WTC11 (cell line): ENCODE measurements around the gene HBE1. TPM values are rescaled to one million over a fixed set of nuclear protein-coding genes. Genes with fewer than 3 reads are reported as not detected.
"Not testable (repeated sequence)": the region's sequence is repeated elsewhere in the genome, so short reads cannot be mapped to it uniquely, and the experiment has no call there.

Source experiments
- ATAC-seq: fragments of 200-7000 bp; cut with Tn5 transposase; 2 replicates; pipeline ENCODE4 v1.10.0; 2021; ENCODE audit warnings: mild to moderate bottlenecking, moderate library complexity
- CTCF ChIA-PET: fragments of 300-600 bp; sonication (Branson Sonifier 250); formaldehyde crosslinking; loops from one replicate; lab custom pipeline; 2021; ENCODE audit warnings: antibody characterized with exemption; lab: Charles Lee
- POLR2A ChIA-PET: fragments of 350-600 bp; sonication (Branson Sonifier 250); formaldehyde crosslinking; loops from one replicate; lab custom pipeline; 2021; ENCODE audit warnings: antibody characterized with exemption; lab: Charles Lee
- DNase-seq: peaks from one replicate; pipeline ENCODE4 v3.0.0; 2021; ENCODE audit warnings: low spot score
- H3K27ac Mint-ChIP-seq: 2 replicates; pipeline ENCODE4 v1.8.0; 2021; ENCODE audit warnings: mixed read lengths
- H3K27me3 Mint-ChIP-seq: 2 replicates; pipeline ENCODE4 v1.8.0; 2021; ENCODE audit warnings: low read depth, mild to moderate bottlenecking, moderate library complexity, mixed read lengths
- H3K36me3 Mint-ChIP-seq: 2 replicates; pipeline ENCODE4 v1.8.0; 2021; ENCODE audit warnings: mixed read lengths
- H3K4me1 Mint-ChIP-seq: 2 replicates; pipeline ENCODE4 v1.8.0; 2022; ENCODE audit warnings: mixed read lengths
- H3K4me3 Mint-ChIP-seq: 2 replicates; pipeline ENCODE4 v1.8.0; 2021; ENCODE audit warnings: mild to moderate bottlenecking, moderate library complexity, mixed read lengths
- H3K9me3 Mint-ChIP-seq: 2 replicates; pipeline ENCODE4 v1.8.0; 2021; ENCODE audit warnings: mixed read lengths
- ATF3 ChIP-seq: sonication (generic); formaldehyde crosslinking; conservative IDR thresholded peaks from 2 replicates; pipeline ENCODE4 v1.8.1; 2022; ENCODE audit warnings: mild to moderate bottlenecking, missing genetic modification reagents
- EMX1 ChIP-seq: fragments of 250-450 bp; sonication (Bioruptor Pico); IDR thresholded peaks from 2 replicates; pipeline ENCODE4 v1.8.0; 2021; ENCODE audit warnings: mild to moderate bottlenecking
- FOXJ3 ChIP-seq: sonication (generic); formaldehyde crosslinking; IDR thresholded peaks from 2 replicates; pipeline ENCODE4 v1.9.0; 2021; ENCODE audit warnings: missing genetic modification reagents, mild to moderate bottlenecking, borderline replicate concordance
- NFATC4 ChIP-seq: fragments of 250-450 bp; sonication (Bioruptor Pico); IDR thresholded peaks from 2 replicates; pipeline ENCODE4 v1.9.0; 2021; ENCODE audit warnings: mild to moderate bottlenecking
- NR3C1 ChIP-seq: sonication (generic); formaldehyde crosslinking; conservative IDR thresholded peaks from 2 replicates; pipeline ENCODE4 v1.8.1; 2023; ENCODE audit warnings: low read depth, mild to moderate bottlenecking, missing genetic modification reagents
- RORB ChIP-seq: fragments of 250-450 bp; sonication (Bioruptor Pico); IDR thresholded peaks from 2 replicates; pipeline ENCODE4 v1.9.0; 2021; ENCODE audit warnings: mild to moderate bottlenecking
- SOX15 ChIP-seq: fragments of 250-450 bp; sonication (Bioruptor Pico); IDR thresholded peaks from 2 replicates; pipeline ENCODE4 v1.9.0; 2021; ENCODE audit warnings: mild to moderate bottlenecking
- TEAD1 ChIP-seq: sonication (generic); formaldehyde crosslinking; IDR thresholded peaks from 2 replicates; pipeline ENCODE4 v1.8.0; 2022; ENCODE audit warnings: mild to moderate bottlenecking, missing genetic modification reagents
- ZBTB21 ChIP-seq: sonication (generic); formaldehyde crosslinking; IDR thresholded peaks from 2 replicates; pipeline ENCODE4 v1.8.1; 2023; ENCODE audit warnings: mild to moderate bottlenecking, missing genetic modification reagents, borderline replicate concordance
- ZBTB43 ChIP-seq: sonication (generic); formaldehyde crosslinking; IDR thresholded peaks from 2 replicates; pipeline ENCODE4 v1.8.1; 2023; ENCODE audit warnings: mild to moderate bottlenecking, missing genetic modification reagents
- ZNF138 ChIP-seq: sonication (generic); formaldehyde crosslinking; conservative IDR thresholded peaks from 2 replicates; pipeline ENCODE4 v1.8.1; 2022; ENCODE audit warnings: mild to moderate bottlenecking, moderate library complexity, missing genetic modification reagents
- ZNF232 ChIP-seq: sonication (generic); formaldehyde crosslinking; IDR thresholded peaks from 2 replicates; pipeline ENCODE4 v1.8.0; 2022; ENCODE audit warnings: mild to moderate bottlenecking, missing genetic modification reagents
- ZNF317 ChIP-seq: sonication (generic); formaldehyde crosslinking; IDR thresholded peaks from 2 replicates; pipeline ENCODE4 v1.8.1; 2023; ENCODE audit warnings: low read depth, mild to moderate bottlenecking, moderate library complexity, missing genetic modification reagents, borderline replicate concordance
- total RNA-seq: library from RNA; stranded (reverse); gene quantifications from 3 replicates; pipeline ENCODE4 v1.2.3, GENCODE V29; 2021
- TF ChIP-seq, protein P1 (sequence below): sonication (generic); formaldehyde crosslinking; IDR thresholded peaks from 2 replicates; pipeline ENCODE4 v1.8.0; 2022; ENCODE audit warnings: missing genetic modification reagents
- TF ChIP-seq, protein P2 (sequence below): sonication (generic); formaldehyde crosslinking; IDR thresholded peaks from 2 replicates; pipeline ENCODE4 v1.8.1; 2022; ENCODE audit warnings: mild to moderate bottlenecking, moderate library complexity, missing genetic modification reagents
- TF ChIP-seq, protein P3 (sequence below): fragments of 250-450 bp; sonication (Bioruptor Pico); IDR thresholded peaks from 2 replicates; pipeline ENCODE4 v1.9.0; 2021; ENCODE audit warnings: mild to moderate bottlenecking, borderline replicate concordance

The HBE1 gene
- total RNA-seq, 1 experiment from 2014 or later = 3.1 TPM

DNA sequence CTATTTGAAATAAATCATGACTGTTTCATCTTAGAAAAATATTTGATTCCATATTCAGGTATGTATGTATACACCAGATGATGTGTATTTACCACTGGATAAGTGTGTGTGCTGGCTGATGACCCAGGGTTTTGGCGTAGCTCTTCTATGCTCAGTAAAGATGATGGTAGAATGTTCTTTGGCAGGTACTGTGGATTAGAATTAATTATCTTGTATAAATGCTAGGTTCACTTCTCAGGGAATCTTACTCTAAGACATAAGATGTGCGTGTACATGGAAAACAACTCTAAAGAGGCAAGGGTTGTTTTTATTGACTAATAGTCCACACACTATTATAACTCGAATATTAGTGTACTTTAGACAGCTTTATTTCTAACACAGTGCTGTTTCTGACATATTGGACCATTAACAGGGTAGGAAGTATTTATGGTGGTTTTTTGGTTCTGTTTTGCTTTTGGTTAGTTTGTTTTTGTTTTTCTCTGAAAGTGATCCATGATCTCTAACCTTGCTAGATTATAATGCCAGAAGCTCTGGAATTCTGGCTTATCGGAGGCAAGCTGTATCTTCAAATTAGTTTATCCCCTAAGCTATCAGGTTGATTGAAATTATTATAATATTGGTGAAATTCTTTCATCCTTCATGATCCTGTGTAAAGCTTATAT lies 19.1 kb downstream of the HBE1 start:
- CTCF ChIA-PET = no interaction called here
- POLR2A ChIA-PET = no interaction called here

GRCh38 chr11:5249807-5250396 lies 19.8 kb downstream of the HBE1 start, which contains the start of gene HBG1:
Gene HBG1, minus strand, starts transcription at chr11:5249857. Its CDS starts 53 bp downstream, at chr11:5249804.
- DNase-seq, H3K36me3 Mint-ChIP-seq, ATAC-seq, H3K9me3 Mint-ChIP-seq, H3K4me1 Mint-ChIP-seq, H3K4me3 Mint-ChIP-seq, H3K27ac Mint-ChIP-seq, H3K27me3 Mint-ChIP-seq, POLR2A ChIA-PET, CTCF ChIA-PET: not testable (repeated sequence)

More for the DNA sequence above, 19.1 kb downstream of the HBE1 start:
- Mint-ChIP-seq H3K36me3 (no peaks in the 10 kb centered on the region), H3K27me3 (peaks cover 12% of the 10 kb centered on the region), H3K4me3 (no peak overlapping the region), H3K9me3 (no peaks in the 10 kb centered on the region), H3K4me1 (no peaks in the 10 kb centered on the region), H3K27ac (no peak overlapping the region)
- ATAC-seq (no peak), DNase-seq (no peak)
- TF ChIP-seq ATF3 (CRISPR knock-in tag) (no peak), FOXJ3 (no peak)
- TF ChIP-seq, protein P1, sequence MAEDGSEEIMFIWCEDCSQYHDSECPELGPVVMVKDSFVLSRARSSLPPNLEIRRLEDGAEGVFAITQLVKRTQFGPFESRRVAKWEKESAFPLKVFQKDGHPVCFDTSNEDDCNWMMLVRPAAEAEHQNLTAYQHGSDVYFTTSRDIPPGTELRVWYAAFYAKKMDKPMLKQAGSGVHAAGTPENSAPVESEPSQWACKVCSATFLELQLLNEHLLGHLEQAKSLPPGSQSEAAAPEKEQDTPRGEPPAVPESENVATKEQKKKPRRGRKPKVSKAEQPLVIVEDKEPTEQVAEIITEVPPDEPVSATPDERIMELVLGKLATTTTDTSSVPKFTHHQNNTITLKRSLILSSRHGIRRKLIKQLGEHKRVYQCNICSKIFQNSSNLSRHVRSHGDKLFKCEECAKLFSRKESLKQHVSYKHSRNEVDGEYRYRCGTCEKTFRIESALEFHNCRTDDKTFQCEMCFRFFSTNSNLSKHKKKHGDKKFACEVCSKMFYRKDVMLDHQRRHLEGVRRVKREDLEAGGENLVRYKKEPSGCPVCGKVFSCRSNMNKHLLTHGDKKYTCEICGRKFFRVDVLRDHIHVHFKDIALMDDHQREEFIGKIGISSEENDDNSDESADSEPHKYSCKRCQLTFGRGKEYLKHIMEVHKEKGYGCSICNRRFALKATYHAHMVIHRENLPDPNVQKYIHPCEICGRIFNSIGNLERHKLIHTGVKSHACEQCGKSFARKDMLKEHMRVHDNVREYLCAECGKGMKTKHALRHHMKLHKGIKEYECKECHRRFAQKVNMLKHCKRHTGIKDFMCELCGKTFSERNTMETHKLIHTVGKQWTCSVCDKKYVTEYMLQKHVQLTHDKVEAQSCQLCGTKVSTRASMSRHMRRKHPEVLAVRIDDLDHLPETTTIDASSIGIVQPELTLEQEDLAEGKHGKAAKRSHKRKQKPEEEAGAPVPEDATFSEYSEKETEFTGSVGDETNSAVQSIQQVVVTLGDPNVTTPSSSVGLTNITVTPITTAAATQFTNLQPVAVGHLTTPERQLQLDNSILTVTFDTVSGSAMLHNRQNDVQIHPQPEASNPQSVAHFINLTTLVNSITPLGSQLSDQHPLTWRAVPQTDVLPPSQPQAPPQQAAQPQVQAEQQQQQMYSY = no peak
- TF ChIP-seq, protein P2, sequence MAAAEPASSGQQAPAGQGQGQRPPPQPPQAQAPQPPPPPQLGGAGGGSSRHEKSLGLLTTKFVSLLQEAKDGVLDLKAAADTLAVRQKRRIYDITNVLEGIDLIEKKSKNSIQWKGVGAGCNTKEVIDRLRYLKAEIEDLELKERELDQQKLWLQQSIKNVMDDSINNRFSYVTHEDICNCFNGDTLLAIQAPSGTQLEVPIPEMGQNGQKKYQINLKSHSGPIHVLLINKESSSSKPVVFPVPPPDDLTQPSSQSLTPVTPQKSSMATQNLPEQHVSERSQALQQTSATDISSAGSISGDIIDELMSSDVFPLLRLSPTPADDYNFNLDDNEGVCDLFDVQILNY (CRISPR knock-in tag) = no peak

DNA sequence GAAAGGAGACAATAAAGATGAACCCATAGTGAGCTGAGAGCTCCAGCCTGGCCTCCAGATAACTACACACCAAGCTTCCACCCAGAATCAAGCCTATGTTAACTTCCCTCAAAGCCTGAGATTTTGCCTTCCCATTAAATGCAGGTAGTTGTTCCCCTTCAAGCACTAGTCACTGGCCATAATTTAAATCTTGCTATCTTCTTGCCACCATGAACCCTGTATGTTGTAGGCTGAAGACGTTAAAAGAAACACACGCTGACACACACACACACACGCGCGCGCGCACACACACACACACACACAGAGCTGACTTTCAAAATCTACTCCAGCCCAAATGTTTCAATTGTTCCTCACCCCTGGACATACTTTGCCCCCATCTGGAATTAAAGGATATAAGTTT lies 21.2 kb downstream of the HBE1 start:
- H3K36me3 Mint-ChIP-seq, H3K27me3 Mint-ChIP-seq, CTCF ChIA-PET, H3K27ac Mint-ChIP-seq, POLR2A ChIA-PET, H3K4me3 Mint-ChIP-seq, DNase-seq, ATAC-seq, H3K9me3 Mint-ChIP-seq, H3K4me1 Mint-ChIP-seq: not testable (repeated sequence)

GRCh38 chr11:5247472-5248192 lies 22.1 kb downstream of the HBE1 start:
- POLR2A ChIA-PET = no interaction called here
- ATAC-seq = no peak
- no peaks in the 10 kb centered on the region for H3K9me3 Mint-ChIP-seq
- no peaks in the 10 kb centered on the region for H3K36me3 Mint-ChIP-seq
- no peak for DNase-seq
- H3K27me3 Mint-ChIP-seq = no peaks in the 10 kb centered on the region; the same call in 1 of the 2 replicates
- CTCF ChIA-PET = no interaction called here
- H3K27ac Mint-ChIP-seq = no peak overlapping the region
- no peak overlapping the region for H3K4me3 Mint-ChIP-seq
- H3K4me1 Mint-ChIP-seq = no peaks in the 10 kb centered on the region
- TF ChIP-seq ZNF138 = no peak
- TF ChIP-seq ZNF232 (CRISPR knock-in tag) = no peak
- no peak for TF ChIP-seq ZBTB43 (CRISPR knock-in tag)
- TF ChIP-seq FOXJ3 = no peak
- TF ChIP-seq, protein P3, sequence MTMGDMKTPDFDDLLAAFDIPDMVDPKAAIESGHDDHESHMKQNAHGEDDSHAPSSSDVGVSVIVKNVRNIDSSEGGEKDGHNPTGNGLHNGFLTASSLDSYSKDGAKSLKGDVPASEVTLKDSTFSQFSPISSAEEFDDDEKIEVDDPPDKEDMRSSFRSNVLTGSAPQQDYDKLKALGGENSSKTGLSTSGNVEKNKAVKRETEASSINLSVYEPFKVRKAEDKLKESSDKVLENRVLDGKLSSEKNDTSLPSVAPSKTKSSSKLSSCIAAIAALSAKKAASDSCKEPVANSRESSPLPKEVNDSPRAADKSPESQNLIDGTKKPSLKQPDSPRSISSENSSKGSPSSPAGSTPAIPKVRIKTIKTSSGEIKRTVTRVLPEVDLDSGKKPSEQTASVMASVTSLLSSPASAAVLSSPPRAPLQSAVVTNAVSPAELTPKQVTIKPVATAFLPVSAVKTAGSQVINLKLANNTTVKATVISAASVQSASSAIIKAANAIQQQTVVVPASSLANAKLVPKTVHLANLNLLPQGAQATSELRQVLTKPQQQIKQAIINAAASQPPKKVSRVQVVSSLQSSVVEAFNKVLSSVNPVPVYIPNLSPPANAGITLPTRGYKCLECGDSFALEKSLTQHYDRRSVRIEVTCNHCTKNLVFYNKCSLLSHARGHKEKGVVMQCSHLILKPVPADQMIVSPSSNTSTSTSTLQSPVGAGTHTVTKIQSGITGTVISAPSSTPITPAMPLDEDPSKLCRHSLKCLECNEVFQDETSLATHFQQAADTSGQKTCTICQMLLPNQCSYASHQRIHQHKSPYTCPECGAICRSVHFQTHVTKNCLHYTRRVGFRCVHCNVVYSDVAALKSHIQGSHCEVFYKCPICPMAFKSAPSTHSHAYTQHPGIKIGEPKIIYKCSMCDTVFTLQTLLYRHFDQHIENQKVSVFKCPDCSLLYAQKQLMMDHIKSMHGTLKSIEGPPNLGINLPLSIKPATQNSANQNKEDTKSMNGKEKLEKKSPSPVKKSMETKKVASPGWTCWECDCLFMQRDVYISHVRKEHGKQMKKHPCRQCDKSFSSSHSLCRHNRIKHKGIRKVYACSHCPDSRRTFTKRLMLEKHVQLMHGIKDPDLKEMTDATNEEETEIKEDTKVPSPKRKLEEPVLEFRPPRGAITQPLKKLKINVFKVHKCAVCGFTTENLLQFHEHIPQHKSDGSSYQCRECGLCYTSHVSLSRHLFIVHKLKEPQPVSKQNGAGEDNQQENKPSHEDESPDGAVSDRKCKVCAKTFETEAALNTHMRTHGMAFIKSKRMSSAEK (CRISPR knock-in tag) = no peak
- no peak for TF ChIP-seq ZNF317 (CRISPR knock-in tag)
- TF ChIP-seq TEAD1 (CRISPR knock-in tag) = no peak
- TF ChIP-seq EMX1 (CRISPR knock-in tag) = no peak
- no peak for TF ChIP-seq NFATC4 (CRISPR knock-in tag)
- TF ChIP-seq ZBTB21 (CRISPR knock-in tag) = no peak
- TF ChIP-seq NR3C1 (CRISPR knock-in tag) = no peak
- no peak for TF ChIP-seq SOX15 (CRISPR knock-in tag)
- TF ChIP-seq RORB (CRISPR knock-in tag) = no peak
